Cardiac muscle cell (in vitro differentiated cells and primary cell): ENCODE data around the gene KMT2B. TPM values are rescaled to one million over a fixed set of nuclear protein-coding genes. Genes with fewer than 3 reads are reported as not detected.

ENCODE experiments used
- DNase-seq, 2 donors: peaks; one replicate each; pipeline versions ENCODE4 v3.0.0 to v3.0.0-alpha.2; 2010 to 2017; ENCODE audit warnings: low read depth in 1 of 2, low spot score in 1 of 2
- H3K27ac ChIP-seq: fragments of 200-600 bp; sonication (generic); 2 replicates; pipeline ENCODE4 v1.5.1; 2016
- H3K27me3 ChIP-seq: fragments of 200-600 bp; sonication (generic); 2 replicates; pipeline ENCODE4 v1.6.0; 2016; ENCODE audit warnings: control low read depth
- H3K36me3 ChIP-seq: fragments of 200-600 bp; sonication (generic); 2 replicates; pipeline ENCODE4 v1.5.1; 2016; ENCODE audit warnings: control low read depth
- H3K4me1 ChIP-seq: fragments of 200-600 bp; sonication (generic); 2 replicates; pipeline ENCODE4 v1.8.1; 2017; ENCODE audit warnings: low read depth, mild to moderate bottlenecking, mixed run types
- H3K4me3 ChIP-seq: fragments of 200-600 bp; sonication (generic); 2 replicates; pipeline ENCODE4 v1.5.1; 2016; ENCODE audit warnings: mild to moderate bottlenecking
- H3K9me3 ChIP-seq: fragments of 200-600 bp; sonication (generic); 2 replicates; pipeline ENCODE4 v1.5.1; 2017; ENCODE audit warnings: low read depth, mild to moderate bottlenecking, control low read depth
- CTCF ChIP-seq: IDR thresholded peaks from 2 replicates; pipeline ENCODE4 v1.5.1; 2012; ENCODE audit warnings: low read depth, mild to moderate bottlenecking, low read length
- polyA plus RNA-seq: library from polyadenylated mRNA; unstranded; fragments of >200 nt; fragmentation: Nextera tagmentation; extraction: Ambion mirVana; gene quantifications from 2 replicates; pipeline ENCODE4 v1.2.1, GENCODE V29; 2016
- total RNA-seq: library from RNA; depleted of rRNA; stranded (reverse); fragments of >200 nt; gene quantifications from 2 replicates; pipeline ENCODE4 v1.2.3, GENCODE V29; 2016

The KMT2B gene
- total and polyA plus RNA-seq, 2 experiments from 2014 or later = 8.9 to 38.1 TPM

DNA sequence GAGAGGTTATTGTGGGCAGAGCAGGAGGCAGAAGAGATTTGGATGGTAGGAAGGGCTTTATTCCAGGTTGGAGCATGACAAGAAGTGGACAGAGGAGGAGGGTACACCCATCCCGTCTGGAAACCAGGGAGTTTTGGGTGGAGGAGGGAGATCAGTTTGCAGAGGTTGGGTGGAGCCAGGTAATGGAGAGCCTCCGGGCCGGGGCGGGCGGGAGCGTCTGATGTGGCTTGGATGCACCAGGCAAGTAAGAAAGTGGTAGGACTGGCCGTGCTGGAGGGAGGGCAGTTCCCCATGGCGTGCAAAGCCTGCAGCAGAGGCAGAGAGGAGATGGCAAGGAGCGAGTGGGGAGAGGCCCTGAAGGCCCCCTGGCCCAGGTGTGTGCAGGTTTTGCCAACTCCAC lies 13.6 kb downstream of the KMT2B start:
- peaks cover 49% of the 10 kb centered on the region for H3K36me3 ChIP-seq
- no peak for TF ChIP-seq CTCF
- no peak overlapping the region for H3K27ac ChIP-seq

DNA sequence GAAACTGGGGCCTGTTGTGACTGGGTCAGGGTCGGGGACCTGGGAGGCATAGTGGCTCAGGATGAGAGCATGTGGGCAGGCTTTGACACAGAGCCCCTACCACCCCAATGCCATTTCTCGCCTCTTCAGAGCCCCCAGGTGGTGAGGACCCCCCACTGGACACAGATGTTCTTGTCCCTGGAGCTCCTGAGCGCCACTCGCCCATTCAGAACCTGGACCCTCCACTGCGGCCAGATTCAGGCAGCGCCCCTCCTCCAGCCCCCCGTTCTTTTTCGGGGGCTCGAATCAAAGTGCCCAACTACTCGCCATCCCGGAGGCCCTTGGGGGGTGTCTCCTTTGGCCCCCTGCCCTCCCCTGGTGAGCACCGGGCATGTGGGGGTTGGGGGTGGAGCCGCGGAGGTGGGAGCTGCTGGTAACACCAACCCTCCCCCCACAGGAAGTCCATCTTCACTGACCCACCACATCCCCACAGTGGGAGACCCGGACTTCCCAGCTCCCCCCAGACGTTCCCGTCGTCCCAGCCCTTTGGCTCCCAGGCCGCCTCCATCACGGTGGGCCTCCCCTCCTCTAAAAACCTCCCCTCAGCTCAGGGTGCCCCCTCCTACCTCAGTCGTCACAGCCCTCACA lies 14.1 kb downstream of the KMT2B start:
- Histone ChIP-seq H3K4me1 (no peaks in the 10 kb centered on the region), H3K9me3 (no peaks in the 10 kb centered on the region), H3K4me3 (no peak overlapping the region), H3K27ac (no peak overlapping the region), H3K36me3 (peaks cover 51% of the 10 kb centered on the region), H3K27me3 (no peaks in the 10 kb centered on the region)
- TF ChIP-seq CTCF = no peak
- no peak for DNase-seq

More for the DNA sequence above, 13.6 kb downstream of the KMT2B start:
- no peak for DNase-seq
- no peaks in the 10 kb centered on the region for H3K9me3 ChIP-seq
- H3K27me3 ChIP-seq = no peaks in the 10 kb centered on the region
- no peaks in the 10 kb centered on the region for H3K4me1 ChIP-seq
- no peak overlapping the region for H3K4me3 ChIP-seq

DNA sequence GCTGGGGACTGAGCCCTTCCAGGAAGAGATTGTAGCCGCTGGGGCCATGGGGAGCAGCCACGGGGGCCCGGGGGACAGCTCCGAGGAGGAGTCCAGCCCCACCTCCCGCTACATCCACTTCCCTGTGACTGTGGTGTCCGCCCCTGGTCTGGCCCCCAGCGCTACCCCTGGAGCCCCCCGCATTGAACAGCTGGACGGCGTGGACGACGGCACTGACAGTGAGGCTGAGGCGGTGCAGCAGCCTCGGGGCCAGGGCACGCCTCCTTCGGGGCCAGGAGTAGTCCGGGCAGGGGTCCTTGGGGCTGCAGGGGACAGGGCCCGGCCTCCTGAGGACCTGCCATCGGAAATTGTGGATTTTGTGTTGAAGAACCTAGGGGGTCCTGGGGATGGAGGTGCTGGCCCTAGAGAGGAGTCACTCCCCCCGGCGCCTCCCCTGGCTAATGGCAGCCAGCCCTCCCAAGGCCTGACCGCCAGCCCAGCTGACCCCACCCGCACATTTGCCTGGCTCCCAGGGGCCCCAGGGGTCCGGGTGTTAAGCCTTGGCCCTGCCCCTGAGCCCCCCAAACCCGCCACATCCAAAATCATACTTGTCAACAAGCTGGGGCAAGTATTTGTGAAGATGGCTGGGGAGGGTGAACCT lies 14.9 kb downstream of the KMT2B start:
- no peak for TF ChIP-seq CTCF
- no peaks in the 10 kb centered on the region for H3K9me3 ChIP-seq
- H3K27me3 ChIP-seq = no peaks in the 10 kb centered on the region
- DNase-seq = no peak
- H3K4me1 ChIP-seq = no peaks in the 10 kb centered on the region
- no peak overlapping the region for H3K27ac ChIP-seq
- peaks cover 46% of the 10 kb centered on the region for H3K36me3 ChIP-seq
- H3K4me3 ChIP-seq = no peak overlapping the region

DNA sequence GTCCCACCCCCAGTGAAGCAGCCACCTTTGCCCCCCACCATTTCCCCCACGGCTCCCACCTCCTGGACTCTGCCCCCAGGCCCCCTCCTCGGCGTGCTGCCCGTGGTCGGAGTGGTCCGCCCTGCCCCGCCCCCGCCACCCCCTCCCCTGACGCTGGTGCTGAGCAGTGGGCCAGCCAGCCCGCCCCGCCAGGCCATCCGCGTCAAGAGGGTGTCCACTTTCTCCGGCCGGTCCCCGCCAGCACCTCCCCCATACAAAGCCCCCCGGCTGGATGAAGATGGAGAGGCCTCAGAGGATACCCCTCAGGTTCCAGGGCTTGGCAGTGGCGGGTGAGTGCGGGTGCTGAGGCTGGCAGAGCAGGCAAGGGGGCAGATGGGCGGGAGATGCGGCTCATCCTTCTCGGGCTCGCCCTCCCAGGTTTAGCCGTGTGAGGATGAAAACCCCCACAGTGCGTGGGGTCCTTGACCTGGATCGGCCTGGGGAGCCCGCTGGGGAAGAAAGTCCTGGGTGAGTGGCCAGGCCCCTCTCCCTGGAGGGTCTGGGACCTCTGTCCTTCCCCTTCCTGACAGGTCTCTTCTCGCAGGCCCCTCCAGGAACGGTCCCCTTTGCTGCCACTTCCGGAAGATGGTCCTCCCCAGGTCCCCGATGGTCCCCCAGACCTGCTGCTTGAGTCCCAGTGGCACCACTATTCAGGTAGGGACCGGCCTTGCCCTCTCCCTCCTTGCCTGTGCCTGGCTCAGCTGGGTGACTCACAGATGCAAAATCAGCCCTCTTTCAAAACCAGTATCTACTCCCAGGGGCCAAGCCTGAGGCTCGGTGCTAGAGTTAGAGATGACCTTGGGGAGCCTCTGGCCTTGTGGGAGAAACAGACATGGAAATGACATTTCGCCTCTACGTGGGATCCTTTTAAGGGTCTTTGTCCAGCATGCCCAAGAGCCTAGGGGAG lies 15.7 kb downstream of the KMT2B start:
- no peak overlapping the region for H3K27ac ChIP-seq
- H3K27me3 ChIP-seq = no peaks in the 10 kb centered on the region
- TF ChIP-seq CTCF = no peak
- no peaks in the 10 kb centered on the region for H3K4me1 ChIP-seq
- no peak overlapping the region for H3K4me3 ChIP-seq
- no peak for DNase-seq
- H3K9me3 ChIP-seq = no peaks in the 10 kb centered on the region
- peaks cover 42% of the 10 kb centered on the region for H3K36me3 ChIP-seq

DNA sequence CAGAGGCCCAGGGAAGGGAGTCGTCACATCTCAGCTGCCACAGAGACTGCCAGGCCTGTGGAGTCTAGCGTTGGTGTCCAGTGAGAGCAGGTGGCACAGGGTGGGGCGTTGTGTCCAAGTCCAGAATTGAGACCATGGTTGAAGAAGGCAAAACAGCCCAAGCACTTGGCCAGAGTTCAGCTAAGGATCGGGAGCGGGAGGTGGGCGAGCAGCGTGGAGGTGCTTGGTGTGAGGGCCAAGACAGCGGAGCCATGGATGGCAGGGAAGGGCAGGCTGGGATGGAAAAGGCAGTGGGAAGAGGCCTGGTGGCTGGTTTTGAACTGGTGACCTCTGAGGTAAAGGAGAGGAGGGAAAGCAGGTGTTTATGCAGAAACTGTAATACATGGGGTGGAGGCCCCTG lies 16.5 kb downstream of the KMT2B start:
- no peak for DNase-seq
- no peaks in the 10 kb centered on the region for H3K4me1 ChIP-seq
- no peak overlapping the region for H3K4me3 ChIP-seq
- no peak overlapping the region for H3K27ac ChIP-seq
- H3K27me3 ChIP-seq = no peaks in the 10 kb centered on the region
- H3K36me3 ChIP-seq = peaks cover 41% of the 10 kb centered on the region
- H3K9me3 ChIP-seq = no peaks in the 10 kb centered on the region
- TF ChIP-seq CTCF = no peak
